Measurements from ENCODE around the gene IKZF5. TPM values are rescaled to one million over a fixed set of nuclear protein-coding genes. Genes with fewer than 3 reads are reported as not detected.

The IKZF5 gene
- total and polyA plus RNA-seq, 8 donors: 6.2 to 13.1 (median 9.4) TPM

DNA sequence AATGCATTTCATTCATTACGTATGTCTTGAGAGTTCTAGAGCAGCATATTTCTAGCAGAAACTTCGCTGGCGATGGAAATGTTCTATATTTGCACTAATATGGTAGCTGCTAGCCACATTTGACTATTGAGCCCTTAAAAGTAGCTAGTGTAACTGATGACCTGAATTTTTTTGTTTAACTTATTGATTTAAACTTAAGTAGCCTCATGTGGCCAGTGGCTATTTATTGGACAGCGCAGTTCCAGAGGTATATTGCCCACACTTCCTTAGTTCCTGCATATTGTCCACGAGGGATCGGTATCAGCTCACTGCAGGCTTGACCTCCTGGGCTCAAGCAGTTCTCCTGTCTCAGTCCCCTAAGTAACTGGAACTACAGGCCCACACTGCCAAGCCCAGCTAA is 24.7 kb downstream of the IKZF5 start:
- intact Hi-C loops (cut with DNase I): no loop called here
- Histone ChIP-seq H3K9me3 (no peaks in the 10 kb centered on the region), H3K4me1 (peaks cover 0 to 4% (median 0%) of the 10 kb centered on the region in 3 donors), H3K36me3 (no peaks in the 10 kb centered on the region), H3K27me3 (no peaks in the 10 kb centered on the region), H3K4me3 (no peak overlapping the region), H3K27ac (no peak overlapping the region)
- TF ChIP-seq, protein P1, sequence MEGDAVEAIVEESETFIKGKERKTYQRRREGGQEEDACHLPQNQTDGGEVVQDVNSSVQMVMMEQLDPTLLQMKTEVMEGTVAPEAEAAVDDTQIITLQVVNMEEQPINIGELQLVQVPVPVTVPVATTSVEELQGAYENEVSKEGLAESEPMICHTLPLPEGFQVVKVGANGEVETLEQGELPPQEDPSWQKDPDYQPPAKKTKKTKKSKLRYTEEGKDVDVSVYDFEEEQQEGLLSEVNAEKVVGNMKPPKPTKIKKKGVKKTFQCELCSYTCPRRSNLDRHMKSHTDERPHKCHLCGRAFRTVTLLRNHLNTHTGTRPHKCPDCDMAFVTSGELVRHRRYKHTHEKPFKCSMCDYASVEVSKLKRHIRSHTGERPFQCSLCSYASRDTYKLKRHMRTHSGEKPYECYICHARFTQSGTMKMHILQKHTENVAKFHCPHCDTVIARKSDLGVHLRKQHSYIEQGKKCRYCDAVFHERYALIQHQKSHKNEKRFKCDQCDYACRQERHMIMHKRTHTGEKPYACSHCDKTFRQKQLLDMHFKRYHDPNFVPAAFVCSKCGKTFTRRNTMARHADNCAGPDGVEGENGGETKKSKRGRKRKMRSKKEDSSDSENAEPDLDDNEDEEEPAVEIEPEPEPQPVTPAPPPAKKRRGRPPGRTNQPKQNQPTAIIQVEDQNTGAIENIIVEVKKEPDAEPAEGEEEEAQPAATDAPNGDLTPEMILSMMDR (IDR thresholded peaks at IDR 0.05): no peak
- DNase-seq: no peak
- ATAC-seq: no peak
- FAIRE-seq: no peak
- WGBS, 2 donors: 92% methylated on average over 6 of the region's 6 CpGs

GRCh38 chr10:122981066-122981464 is 27.5 kb downstream of the IKZF5 start:
- Histone ChIP-seq H3K9me3 (no peaks in the 10 kb centered on the region), H3K4me3 (peak overlapping the region in 3 of 4 donors; percentile 32 to 73 (median 62)), H3K4me1 (peaks cover 0 to 4% (median 0%) of the 10 kb centered on the region in 3 donors), H3K36me3 (no peaks in the 10 kb centered on the region), H3K27ac (peak overlapping the region in 2 of 4 donors; percentile 87 to 94), H3K27me3 (no peaks in the 10 kb centered on the region)
- 12 to 22% methylated on average over 4 of the region's 4 CpGs for WGBS, 2 donors
- DNase-seq (no peak), ATAC-seq (no peak), FAIRE-seq (no peak)
- TF ChIP-seq, protein P1 (IDR thresholded peaks at IDR 0.05): peak in 1 of 4 donors; percentile 14
- intact Hi-C loops (cut with DNase I): no loop called here

DNA sequence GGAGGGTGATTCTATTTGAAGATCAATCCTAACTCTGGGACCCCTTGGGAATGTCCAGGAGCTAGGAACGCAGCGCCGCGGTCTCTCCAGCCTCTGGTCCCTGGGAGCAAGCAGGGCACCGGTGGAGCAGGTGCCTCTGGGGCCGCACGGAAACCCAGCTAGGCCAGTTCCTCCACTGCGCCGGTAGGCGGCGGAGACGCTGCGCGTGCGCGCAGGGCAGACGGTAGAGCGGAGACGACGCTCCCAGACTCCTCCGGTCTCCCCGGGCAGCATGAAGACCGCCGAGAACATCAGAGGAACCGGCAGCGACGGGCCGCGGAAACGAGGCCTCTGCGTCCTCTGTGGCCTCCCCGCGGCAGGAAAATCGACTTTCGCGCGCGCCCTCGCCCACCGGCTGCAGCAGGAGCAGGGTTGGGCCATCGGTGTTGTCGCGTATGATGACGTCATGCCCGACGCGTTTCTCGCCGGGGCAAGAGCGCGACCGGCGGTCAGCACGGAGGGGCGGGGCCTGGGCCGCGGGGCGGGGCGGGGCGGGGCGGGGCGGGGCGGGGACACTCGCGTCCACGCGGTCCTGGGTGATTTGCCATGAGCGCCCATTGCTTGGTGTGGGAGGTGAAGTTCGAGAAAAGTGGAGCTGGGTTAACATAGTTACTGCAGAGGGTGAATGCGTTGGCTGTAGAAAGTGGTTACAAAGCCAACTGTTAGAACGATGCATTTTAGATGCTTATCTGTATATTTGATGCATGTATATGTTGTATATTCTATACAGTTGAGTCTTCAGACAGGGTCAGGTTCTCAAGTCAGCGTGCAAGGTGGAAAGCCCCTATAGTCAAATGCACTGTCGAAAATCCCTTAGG is 28.2 kb downstream of the IKZF5 start, which contains the start of gene PSTK:
Gene PSTK, plus strand, starts transcription at position 193 of the 857 bp plus-strand sequence. Its CDS starts 79 bp downstream, at position 272.
- Histone ChIP-seq H3K27me3 (no peaks in the 10 kb centered on the region), H3K9me3 (no peaks in the 10 kb centered on the region), H3K4me3 (peak within 1 kb of the TSS; percentile 32 to 73 (median 50)), H3K27ac (peak within 1 kb of the TSS; percentile 87 to 96 (median 94)), H3K4me1 (peaks cover 0 to 4% (median 0%) of the 10 kb centered on the region in 3 donors), H3K36me3 (no peaks in the 10 kb centered on the region)
- intact Hi-C loops (cut with DNase I): no loop called here
- WGBS, 2 donors: 1% methylated on average over 59 to 73 of the region's 73 CpGs
- FAIRE-seq (no peak), ATAC-seq (peak; percentile 98 to 100 (median 98)), DNase-seq (peak; percentile 87 to 96 (median 92))
- TF ChIP-seq, protein P1 (IDR thresholded peaks at IDR 0.05): peak; percentile 94 to 97 (median 95)

DNA sequence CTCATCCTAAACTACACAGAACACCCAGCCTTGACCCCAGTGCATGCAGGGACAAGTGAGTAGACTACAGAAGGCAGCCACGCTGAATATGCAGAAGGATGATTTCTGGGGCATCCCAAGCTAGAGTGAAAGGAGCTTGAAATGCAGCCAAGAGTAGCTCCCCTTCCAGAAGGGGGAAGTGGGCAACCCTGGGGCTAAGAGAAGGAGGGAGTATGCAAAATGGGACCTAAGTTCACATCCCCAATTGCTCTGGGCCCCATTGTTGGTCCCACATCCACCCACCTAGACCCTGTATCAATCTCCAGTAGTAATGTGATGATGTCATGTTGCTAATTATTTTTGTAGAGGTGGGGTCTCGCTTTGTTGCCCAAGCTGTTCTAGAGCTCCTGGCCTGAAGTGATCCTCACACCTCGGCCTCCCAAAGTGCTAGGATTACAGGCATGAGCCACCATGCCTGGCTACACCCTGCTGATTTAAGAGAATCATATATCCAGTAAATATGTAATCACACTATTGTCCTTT is 34.0 kb downstream of the IKZF5 start:
- 78 to 79% methylated on average over 3 of the region's 3 CpGs for WGBS, 2 donors
- TF ChIP-seq, protein P1 (IDR thresholded peaks at IDR 0.05): no peak
- Histone ChIP-seq H3K4me3 (no peak overlapping the region), H3K4me1 (no peaks in the 10 kb centered on the region), H3K27me3 (no peaks in the 10 kb centered on the region), H3K27ac (no peak overlapping the region), H3K36me3 (no peaks in the 10 kb centered on the region), H3K9me3 (no peaks in the 10 kb centered on the region)
- DNase-seq: no peak
- intact Hi-C loops (cut with DNase I): no loop called here
- ATAC-seq: no peak
- FAIRE-seq: no peak

Measured in pancreas (tissue), 10 donors.